ENCODE data around the gene GATA3.

DNA sequence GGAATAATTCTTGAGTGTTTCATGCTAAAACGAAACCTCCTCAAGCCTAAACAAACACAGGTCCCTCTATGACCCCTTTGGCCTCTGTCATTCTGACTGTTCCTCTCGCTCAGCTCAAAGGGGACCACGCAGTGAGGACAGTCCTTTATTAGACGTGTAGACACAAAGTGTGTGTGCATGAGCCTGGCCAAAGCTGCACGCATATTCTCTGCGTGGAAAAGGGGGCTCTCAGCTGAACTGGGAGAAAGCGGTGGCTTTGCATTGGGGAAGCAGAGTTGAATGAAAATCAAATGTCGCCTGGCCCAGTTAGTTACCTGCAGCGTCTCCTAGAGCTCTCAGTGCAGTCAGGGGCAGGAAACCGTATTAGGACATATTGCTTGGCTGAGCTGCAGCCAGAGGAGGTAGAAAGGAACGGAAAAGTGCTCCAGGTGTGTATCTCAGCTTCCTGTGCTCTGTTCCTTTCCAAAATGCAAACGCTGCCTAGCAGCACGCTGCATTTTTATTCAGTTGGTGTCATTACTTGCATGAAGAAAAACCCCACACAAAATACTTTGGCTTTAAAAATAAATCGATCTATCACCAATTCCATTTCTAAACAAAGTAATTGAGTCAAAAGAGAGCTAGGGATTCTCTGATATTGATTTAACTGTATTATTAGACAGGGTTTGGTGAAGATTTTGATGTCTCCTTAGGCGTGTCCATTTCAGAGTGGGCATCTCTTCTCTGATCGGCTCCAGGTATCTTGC lies 4.9 kb downstream of the GATA3 start:
- no peak for TF ChIP-seq GATA3 (IDR thresholded peaks at IDR 0.05; ENCODE audit: low read depth, low read length)
- no peak for TF ChIP-seq GATA2 (IDR thresholded peaks at IDR 0.05; ENCODE audit: low read depth, low read length)
